IMR-90 (cell line): Measurements from ENCODE around the gene BTG3.

ENCODE experiments used
- CEBPB ChIP-seq: IDR thresholded peaks from 2 replicates; pipeline ENCODE4 v1.6.1; 2012; ENCODE audit warnings: low read depth, low read length, improper control_type of control experiment
- CTCF ChIP-seq: conservative IDR thresholded peaks from 2 replicates; pipeline ENCODE4 v1.5.1; 2012; ENCODE audit warnings: mild to moderate bottlenecking, low read depth, low read length, improper control_type of control experiment
- MXI1 ChIP-seq: IDR thresholded peaks from 2 replicates; pipeline ENCODE4 v1.6.1; 2012; ENCODE audit warnings: low read depth, mild to moderate bottlenecking, low read length, moderate library complexity, borderline replicate concordance
- POLR2A ChIP-seq: IDR thresholded peaks from 2 replicates; pipeline ENCODE4 v1.6.1; 2012; ENCODE audit warnings: mild to moderate bottlenecking, low read depth, low read length
- RFX5 ChIP-seq: IDR thresholded peaks from 2 replicates; pipeline ENCODE4 v1.8.0; 2012; ENCODE audit warnings: low read depth, mild to moderate bottlenecking, low read length, moderate library complexity
- USF2 ChIP-seq: fragments of 150-350 bp; IDR thresholded peaks from 2 replicates; pipeline ENCODE4 v1.6.1; 2017; ENCODE audit warnings: mild to moderate bottlenecking, antibody characterized with exemption, low read length, low read depth

GRCh38 chr21:17613242-17613676, 558 bp upstream of the BTG3 start:
- TF ChIP-seq CTCF: no peak
- no peak for TF ChIP-seq POLR2A
- no peak for TF ChIP-seq RFX5
- TF ChIP-seq MXI1: no peak
- no peak for TF ChIP-seq CEBPB
- no peak for TF ChIP-seq USF2
